Activated CD4-positive, CD25-positive, alpha-beta regulatory T cell treated with anti-CD3 and anti-CD28 coated beads, Interleukin-2, amount 50 U/mL, for 24 hours (primary cell): ENCODE measurements around the gene FOXE3.

Source experiments
- ATAC-seq, 2 donors: fragments of 150-1000 bp; cut with Tn5 transposase; one replicate each; pipeline ENCODE4 v1.10.0; 2021; ENCODE audit warnings: mild to moderate bottlenecking in 1 of 2, moderate library complexity in 1 of 2

FOXE3 gene

GRCh38 chr1:47436304-47436978 is 20.4 kb downstream of the FOXE3 start:
- peak; percentile 21 to 36 for ATAC-seq

GRCh38 chr1:47436979-47437446 is 20.9 kb downstream of the FOXE3 start:
- peak; percentile 2 to 4 for ATAC-seq

- ATAC-seq = peak; percentile 88 to 90
These were observed 21.5 kb downstream of the FOXE3 start, which contains the start of gene FOXD2 for GRCh38 chr1:47437447-47438164. Gene FOXD2, plus strand, starts transcription at chr1:47438044. Its CDS starts 92 bp downstream, at chr1:47438136.

- no peak for ATAC-seq
These were observed 22.3 kb downstream of the FOXE3 start for GRCh38 chr1:47438165-47439016.

GRCh38 chr1:47439017-47439818 is 23.1 kb downstream of the FOXE3 start:
- ATAC-seq = no peak

- ATAC-seq = no peak
These were observed 23.9 kb downstream of the FOXE3 start for GRCh38 chr1:47439819-47440598.

GRCh38 chr1:47440599-47441081 is 24.6 kb downstream of the FOXE3 start:
- ATAC-seq = no peak

- no peak for ATAC-seq
These were observed 25.5 kb downstream of the FOXE3 start for GRCh38 chr1:47441450-47442106.

- no peak for ATAC-seq
These were observed 26.1 kb downstream of the FOXE3 start for GRCh38 chr1:47442202-47442601.

GRCh38 chr1:47442842-47443529 is 26.9 kb downstream of the FOXE3 start:
- ATAC-seq = no peak

GRCh38 chr1:47443530-47444296 is 27.6 kb downstream of the FOXE3 start:
- ATAC-seq = no peak

GRCh38 chr1:47444297-47444561 is 28.1 kb downstream of the FOXE3 start:
- ATAC-seq = no peak

- ATAC-seq = peak in 1 of 2 donors; percentile 59
These were observed 28.7 kb downstream of the FOXE3 start for GRCh38 chr1:47444562-47445465.

GRCh38 chr1:47445823-47446550 is 29.9 kb downstream of the FOXE3 start:
- ATAC-seq = no peak

- no peak for ATAC-seq
These were observed 32.6 kb downstream of the FOXE3 start for GRCh38 chr1:47448462-47449222.

GRCh38 chr1:47449822-47450552 is 33.9 kb downstream of the FOXE3 start:
- ATAC-seq = no peak
